Head of caudate nucleus (tissue), 42 donors: ENCODE data around the gene SH3TC1.
A peak's percentile ranks its signal among the peaks of the same experiment; 100 is the strongest.

ENCODE experiments used
- DNase-seq, 42 donors: peaks; one replicate each; pipeline versions ENCODE4 v3.0.0 to v3.0.0-alpha.2; 2020 to 2021; ENCODE audit warnings: mixed read lengths in 7 of 42
- intact Hi-C: fragments of 100-400 bp; cut with DNase I; formaldehyde crosslinking; loops from one replicate; pipeline ENCODE4 v1.15.0; 2022

Gene SH3TC1

GRCh38 chr4:8177956-8178355 is 21.1 kb upstream of the SH3TC1 start:
- intact Hi-C loops = no loop called here
- DNase-seq = no peak

DNA sequence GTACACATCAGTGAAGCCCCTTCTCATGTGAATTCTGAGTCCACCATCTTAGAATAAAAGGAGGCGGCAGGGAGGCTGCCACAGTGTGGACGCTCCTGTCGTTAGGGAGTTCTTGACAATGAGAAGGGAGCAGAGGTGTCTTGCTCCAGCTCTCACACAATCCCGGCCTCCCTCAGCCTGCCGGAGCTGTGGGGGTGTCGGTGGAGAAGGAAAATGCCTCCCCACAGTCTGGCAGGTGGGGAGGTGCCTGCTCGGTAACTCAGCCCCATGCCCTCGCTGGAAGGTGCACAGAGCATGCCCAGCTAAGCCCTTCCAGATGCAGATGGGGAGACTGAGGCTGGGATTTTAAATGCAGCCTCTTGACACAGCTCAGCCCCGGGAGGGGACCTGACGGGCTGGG is 20.0 kb upstream of the SH3TC1 start:
- intact Hi-C loops = no loop called here
- peak in 30 of 42 donors; percentile 21 to 88 (median 58) for DNase-seq

- DNase-seq = no peak
These were observed 19.3 kb upstream of the SH3TC1 start for GRCh38 chr4:8179771-8180170.

GRCh38 chr4:8180310-8181093 is 18.6 kb upstream of the SH3TC1 start:
- intact Hi-C loops = no loop called here
- no peak for DNase-seq

More at GRCh38 chr4:8179771-8180170, 19.3 kb upstream of the SH3TC1 start:
- intact Hi-C loops = no loop called here

DNA sequence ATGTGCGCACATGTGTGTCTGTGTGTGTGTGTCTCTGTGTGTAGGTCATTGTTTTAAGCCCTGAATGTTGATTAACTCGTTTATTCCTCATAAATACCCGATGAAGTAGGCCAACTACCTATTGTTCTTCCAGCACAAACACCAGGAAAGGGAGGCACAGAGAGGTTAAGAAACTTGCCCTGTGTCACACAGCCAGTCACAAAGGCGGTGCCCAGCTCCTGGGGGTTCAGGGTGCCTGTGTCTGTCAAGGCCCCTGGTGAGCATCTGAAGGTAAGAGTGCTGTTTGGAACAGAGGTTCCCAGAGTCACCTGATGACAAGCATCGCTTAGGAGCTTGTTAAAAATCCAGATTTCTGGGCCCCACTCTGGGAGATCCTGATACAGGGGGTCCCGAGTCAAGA is 18.0 kb upstream of the SH3TC1 start:
- intact Hi-C loops = no loop called here
- no peak for DNase-seq

DNA sequence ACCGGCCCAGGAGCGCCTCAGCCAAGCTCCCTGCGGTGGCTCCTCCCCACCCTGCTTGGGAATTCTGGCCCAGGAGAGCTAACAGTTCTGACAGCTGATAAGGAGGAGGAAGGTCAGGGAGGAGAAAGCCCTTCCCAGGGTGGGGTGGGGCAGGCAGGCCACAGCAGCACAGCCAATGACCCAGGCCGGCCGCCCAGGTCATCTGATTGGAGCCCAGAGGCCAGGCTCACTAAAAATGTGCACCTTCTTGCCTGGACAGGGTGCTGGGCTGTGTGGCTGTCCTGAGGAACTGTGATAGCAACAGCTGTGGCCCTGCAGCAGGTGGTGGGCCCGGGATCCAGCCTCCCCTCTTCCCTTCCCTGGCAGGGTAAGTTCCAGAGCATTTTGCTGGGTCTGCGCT is 17.2 kb upstream of the SH3TC1 start:
- intact Hi-C loops = no loop called here

DNA sequence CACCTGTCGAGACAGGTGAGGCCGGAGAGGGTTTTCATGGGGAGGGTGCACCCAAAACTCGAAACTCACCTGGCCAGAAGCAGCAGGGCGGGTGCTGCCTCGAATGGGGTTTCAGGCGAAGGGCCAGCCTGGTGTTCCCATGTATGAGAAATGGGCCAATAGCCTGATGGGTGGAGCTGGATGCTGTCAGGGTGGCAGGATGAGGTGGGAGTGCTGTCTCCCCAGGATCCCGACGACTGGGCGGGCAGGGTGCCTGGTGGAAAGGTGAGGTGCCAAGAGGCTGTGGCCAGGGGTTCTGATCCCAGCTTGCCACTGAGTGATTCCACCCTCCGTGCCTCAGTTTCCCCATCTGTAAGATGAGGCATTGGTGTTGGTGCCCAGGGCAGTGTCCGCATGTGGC is 16.8 kb upstream of the SH3TC1 start:
- intact Hi-C loops = no loop called here
- no peak for DNase-seq

More for the DNA sequence above, 17.2 kb upstream of the SH3TC1 start:
- no peak for DNase-seq

GRCh38 chr4:8182858-8183725 is 16.0 kb upstream of the SH3TC1 start:
- intact Hi-C loops = no loop called here
- no peak for DNase-seq

GRCh38 chr4:8184061-8184460 is 15.0 kb upstream of the SH3TC1 start:
- DNase-seq = no peak
- intact Hi-C loops = no loop called here

DNA sequence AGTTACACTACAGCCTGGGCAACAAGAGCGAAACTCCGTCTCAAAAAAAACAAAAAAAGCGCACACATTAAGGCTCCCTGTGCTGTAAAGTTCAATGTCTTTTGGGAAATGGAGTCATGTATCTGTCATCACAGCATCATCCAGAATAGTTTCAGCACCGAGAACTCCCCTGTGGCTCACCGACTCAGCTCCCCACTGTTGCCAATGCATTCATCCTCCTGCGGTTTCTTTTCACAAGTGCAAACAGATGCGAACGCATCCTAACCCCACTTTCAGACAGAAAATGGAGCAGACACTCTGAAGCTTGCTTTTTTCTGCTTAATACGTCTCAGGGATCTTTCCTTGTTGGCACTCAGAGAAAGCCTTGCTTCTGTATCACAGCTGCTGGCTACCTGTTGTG is 13.8 kb upstream of the SH3TC1 start:
- DNase-seq = no peak

DNA sequence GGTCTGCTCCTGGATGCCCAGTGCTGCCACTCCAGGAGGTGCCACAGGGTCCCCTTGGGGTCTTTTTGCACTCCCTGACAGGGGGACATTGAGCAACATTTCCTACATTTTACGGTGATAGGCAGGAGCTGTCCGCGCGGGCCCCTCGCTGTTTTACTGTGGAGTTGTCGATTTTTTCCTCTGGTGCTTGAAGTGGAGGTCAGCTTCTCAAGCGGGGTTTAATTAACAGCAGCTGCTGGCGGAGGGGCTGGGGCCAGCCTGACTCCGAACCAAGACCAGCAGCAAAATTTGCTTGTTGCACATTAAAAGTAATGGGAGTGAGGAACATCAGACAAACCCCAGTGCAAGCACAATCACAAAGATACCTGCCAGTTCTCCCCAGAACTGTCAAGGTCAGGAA is 13.2 kb upstream of the SH3TC1 start:
- DNase-seq = no peak
- intact Hi-C loops = no loop called here

More for the DNA sequence above, 13.8 kb upstream of the SH3TC1 start:
- intact Hi-C loops = no loop called here

DNA sequence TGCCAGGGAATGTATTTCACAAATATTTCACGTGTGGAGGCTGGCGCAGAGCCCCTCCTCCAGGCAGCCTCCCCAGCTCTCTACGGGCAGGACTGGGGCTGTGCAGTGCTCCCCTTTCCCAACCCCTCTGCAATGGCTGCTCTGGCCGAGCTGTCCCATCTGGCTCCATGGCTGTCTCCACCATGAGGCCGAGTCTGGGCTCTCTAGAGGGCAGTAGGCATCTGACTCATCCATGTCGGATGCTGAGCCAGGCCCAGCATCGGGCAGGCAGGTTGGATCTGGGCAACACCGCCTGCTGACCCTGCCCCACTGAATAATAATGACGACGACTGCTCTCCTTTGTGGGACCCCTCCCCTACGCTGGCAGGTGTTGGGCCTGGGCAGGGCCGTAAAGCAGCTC is 11.0 kb upstream of the SH3TC1 start:
- intact Hi-C loops = no loop called here

GRCh38 chr4:8188743-8189550 is 10.1 kb upstream of the SH3TC1 start:
- DNase-seq = peak in 36 of 42 donors; percentile 26 to 86 (median 62)
- intact Hi-C loops = no loop called here

More for the DNA sequence above, 11.0 kb upstream of the SH3TC1 start:
- DNase-seq = no peak

GRCh38 chr4:8189551-8190466 is 9.3 kb upstream of the SH3TC1 start:
- peak in 1 of 42 donors; percentile 26 for DNase-seq
- intact Hi-C loops = no loop called here

- DNase-seq = peak in 40 of 42 donors; percentile 15 to 81 (median 54)
- intact Hi-C loops = no loop called here
These were observed 7.8 kb upstream of the SH3TC1 start for GRCh38 chr4:8191136-8191747.

- intact Hi-C loops = no loop called here
- DNase-seq = peak; percentile 19 to 79 (median 58)
These were observed 6.0 kb upstream of the SH3TC1 start for GRCh38 chr4:8192748-8193738.
